PC-3 (cell line): ENCODE results near the gene CORO2B. TPM values are rescaled to one million over a fixed set of nuclear protein-coding genes. Genes with fewer than 3 reads are reported as not detected.

Experiments used
- ATAC-seq: fragments of 200-7000 bp; cut with Tn5 transposase; 2 replicates; pipeline ENCODE4 v1.9.1; 2020; ENCODE audit warnings: mild to moderate bottlenecking, moderate library complexity
- BruUV-seq: library from RNA; stranded (reverse); fragments of 400-500 nt; replicated peaks from 2 replicates; lab custom pipeline; 2021; lab: Mats Ljungman, UMichigan
- CTCF ChIA-PET: fragments of 300-600 bp; sonication (Branson Sonifier 250); formaldehyde crosslinking; loops from one replicate; lab custom pipeline; 2022; ENCODE audit warnings: antibody characterized with exemption; lab: Charles Lee
- POLR2A ChIA-PET: fragments of 300-600 bp; sonication (Branson Sonifier 250); formaldehyde crosslinking; loops from one replicate; lab custom pipeline; 2022; ENCODE audit warnings: antibody characterized with exemption; ENCODE audit not compliant: unreplicated experiment; lab: Charles Lee
- DNase-seq: peaks from one replicate; pipeline ENCODE4 v3.0.0-alpha.2; 2015
- H2AFZ ChIP-seq: fragments of 300-600 bp; sonication (generic); 2 replicates; pipeline ENCODE4 v1.6.0; 2016; ENCODE audit warnings: antibody characterized with exemption, low read length
- H3F3A ChIP-seq: fragments of 300-600 bp; sonication (generic); one replicate; pipeline ENCODE4 v1.6.0; 2017; ENCODE audit warnings: antibody characterized with exemption, low read length, control low read depth, mild to moderate bottlenecking; ENCODE audit not compliant: unreplicated experiment
- H3K27ac ChIP-seq: fragments of 300-600 bp; sonication (generic); 2 replicates; pipeline ENCODE4 v1.5.1; 2016; ENCODE audit warnings: mild to moderate bottlenecking, low read length
- H3K27me3 ChIP-seq: fragments of 300-600 bp; sonication (generic); 2 replicates; pipeline ENCODE4 v1.6.1; 2016; ENCODE audit warnings: low read length, mixed read lengths
- H3K36me3 ChIP-seq: fragments of 300-600 bp; sonication (generic); 2 replicates; pipeline ENCODE4 v1.6.1; 2016; ENCODE audit warnings: low read depth, mixed run types, low read length, mixed read lengths
- H3K4me1 ChIP-seq: fragments of 300-600 bp; sonication (generic); 2 replicates; pipeline ENCODE4 v1.5.1; 2016; ENCODE audit warnings: low read length; ENCODE audit not compliant: insufficient read depth
- H3K4me2 ChIP-seq: fragments of 300-600 bp; sonication (generic); 2 replicates; pipeline ENCODE4 v1.6.0; 2016; ENCODE audit warnings: low read length
- H3K4me3 ChIP-seq: fragments of 300-600 bp; sonication (generic); 2 replicates; pipeline ENCODE4 v1.5.1; 2016; ENCODE audit warnings: mild to moderate bottlenecking, low read length, mixed read lengths
- H3K79me2 ChIP-seq: fragments of 300-600 bp; sonication (generic); 2 replicates; pipeline ENCODE4 v1.6.1; 2017; ENCODE audit warnings: low read length, mixed read lengths
- H3K9ac ChIP-seq: fragments of 300-600 bp; sonication (generic); 2 replicates; pipeline ENCODE4 v1.6.0; 2016; ENCODE audit warnings: mild to moderate bottlenecking, low read length
- H3K9me2 ChIP-seq: fragments of 300-600 bp; sonication (generic); replicated peaks from 2 replicates; pipeline ENCODE4 v1.6.1; 2016; ENCODE audit warnings: mixed run types, low read length, mixed read lengths
- H3K9me3 ChIP-seq: fragments of 300-600 bp; sonication (generic); 2 replicates; pipeline ENCODE4 v1.6.1; 2016; ENCODE audit warnings: low read length, mixed read lengths
- H4K20me1 ChIP-seq: fragments of 300-600 bp; sonication (generic); 2 replicates; pipeline ENCODE4 v1.6.1; 2016; ENCODE audit warnings: low read length, mixed read lengths
- EZH2 ChIP-seq: fragments of 300-600 bp; sonication (generic); IDR thresholded peaks from one replicate; pipeline ENCODE4 v1.6.1; 2017; ENCODE audit warnings: antibody characterized with exemption, mild to moderate bottlenecking, low read length; ENCODE audit not compliant: unreplicated experiment
- EZH2phosphoT487 ChIP-seq: fragments of 300-600 bp; sonication (generic); IDR thresholded peaks from 2 replicates; pipeline ENCODE4 v1.6.1; 2018; ENCODE audit warnings: mild to moderate bottlenecking, antibody characterized with exemption, low read length, borderline replicate concordance
- intact Hi-C: fragments of 100-400 bp; cut with micrococcal nuclease; formaldehyde crosslinking; loops from 2 replicates; pipeline ENCODE4 v1.9.0; 2023
- total RNA-seq: library from RNA; depleted of rRNA; stranded (reverse); fragments of >200 nt; gene quantifications from 2 replicates; pipeline ENCODE4 v1.2.3, GENCODE V29; 2014
- TF ChIP-seq, protein P1 (sequence below): fragments of 300-600 bp; sonication (generic); conservative IDR thresholded peaks from 2 replicates; pipeline ENCODE4 v1.5.1; 2017; ENCODE audit warnings: antibody characterized with exemption, low read depth, mild to moderate bottlenecking, low read length

Gene CORO2B
- total RNA-seq, 1 experiment from 2014 or later, result 0.66 TPM

DNA sequence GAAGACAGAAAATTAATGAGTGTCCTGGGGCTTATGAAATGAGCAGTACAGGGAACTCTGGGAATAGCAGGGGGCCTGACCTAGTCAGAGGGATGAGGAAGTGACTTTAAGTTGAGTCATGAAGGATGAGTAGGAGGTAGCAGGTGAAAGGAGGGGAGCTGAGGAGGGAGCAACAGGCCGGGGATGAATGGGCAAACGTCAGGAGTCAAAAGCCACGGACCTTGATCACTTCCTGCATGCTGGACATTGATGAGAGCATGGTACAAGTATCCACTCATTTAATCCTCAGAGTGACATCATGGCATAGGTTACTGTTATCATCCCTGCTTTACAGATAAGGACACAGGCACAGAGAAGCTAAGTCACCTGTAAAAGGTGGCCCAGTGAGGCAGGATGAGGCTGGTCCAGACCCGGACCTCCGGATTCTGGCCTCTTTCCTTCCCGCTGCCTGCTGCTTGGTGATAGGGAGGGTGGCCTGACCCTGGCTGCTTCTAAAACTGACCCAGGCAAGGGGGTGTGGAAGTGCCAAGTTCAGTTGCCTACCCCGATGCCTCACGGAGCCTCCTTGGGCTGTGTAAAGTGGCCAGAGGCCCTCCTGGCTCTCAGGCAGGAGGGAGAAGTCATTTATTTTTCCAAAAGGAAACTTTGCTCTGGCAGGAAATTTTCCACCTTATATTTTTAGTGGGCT is 7.6 kb downstream of the CORO2B start:
- POLR2A ChIA-PET, result no interaction called here
- no peak for TF ChIP-seq EZH2
- TF ChIP-seq, protein P1, sequence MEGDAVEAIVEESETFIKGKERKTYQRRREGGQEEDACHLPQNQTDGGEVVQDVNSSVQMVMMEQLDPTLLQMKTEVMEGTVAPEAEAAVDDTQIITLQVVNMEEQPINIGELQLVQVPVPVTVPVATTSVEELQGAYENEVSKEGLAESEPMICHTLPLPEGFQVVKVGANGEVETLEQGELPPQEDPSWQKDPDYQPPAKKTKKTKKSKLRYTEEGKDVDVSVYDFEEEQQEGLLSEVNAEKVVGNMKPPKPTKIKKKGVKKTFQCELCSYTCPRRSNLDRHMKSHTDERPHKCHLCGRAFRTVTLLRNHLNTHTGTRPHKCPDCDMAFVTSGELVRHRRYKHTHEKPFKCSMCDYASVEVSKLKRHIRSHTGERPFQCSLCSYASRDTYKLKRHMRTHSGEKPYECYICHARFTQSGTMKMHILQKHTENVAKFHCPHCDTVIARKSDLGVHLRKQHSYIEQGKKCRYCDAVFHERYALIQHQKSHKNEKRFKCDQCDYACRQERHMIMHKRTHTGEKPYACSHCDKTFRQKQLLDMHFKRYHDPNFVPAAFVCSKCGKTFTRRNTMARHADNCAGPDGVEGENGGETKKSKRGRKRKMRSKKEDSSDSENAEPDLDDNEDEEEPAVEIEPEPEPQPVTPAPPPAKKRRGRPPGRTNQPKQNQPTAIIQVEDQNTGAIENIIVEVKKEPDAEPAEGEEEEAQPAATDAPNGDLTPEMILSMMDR, result no peak
- no peak for TF ChIP-seq EZH2phosphoT487
- H3K4me3 ChIP-seq, result no peak overlapping the region

DNA sequence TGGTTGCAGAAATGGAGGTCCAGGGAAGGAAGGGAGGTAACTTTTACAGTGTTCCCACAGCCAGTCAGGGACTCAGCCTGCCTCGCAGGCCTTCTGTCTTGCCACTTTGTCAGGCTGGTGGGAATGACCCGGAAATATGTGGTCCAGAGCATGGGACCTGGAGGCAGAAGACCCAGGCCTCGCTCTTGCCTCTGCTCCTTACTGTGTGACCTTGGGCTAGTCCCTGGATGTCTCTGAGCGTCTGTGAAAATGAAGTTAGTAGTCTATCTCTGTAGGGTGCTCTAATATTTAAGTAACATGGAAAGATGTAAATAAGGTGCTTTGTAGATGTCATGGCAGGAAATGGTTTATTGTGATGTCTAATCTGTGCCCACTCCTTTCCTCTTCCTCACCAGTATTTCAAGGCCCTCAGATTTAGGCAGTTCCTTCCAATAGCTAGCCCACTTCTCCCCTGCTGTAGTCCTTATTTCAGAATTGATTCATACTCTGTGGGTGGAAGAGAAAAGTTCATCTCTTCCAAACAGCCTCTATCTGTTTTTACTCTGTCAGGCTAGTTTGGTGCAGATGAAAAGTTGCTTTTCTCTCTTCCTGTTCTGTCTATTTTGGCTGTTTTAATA is 9.1 kb downstream of the CORO2B start:
- no peak for DNase-seq
- Histone ChIP-seq H3K4me1 (peaks cover 18% of the 10 kb centered on the region), H3K27ac (no peak overlapping the region), H3K4me3 (no peak overlapping the region), H3K27me3 (no peaks in the 10 kb centered on the region), H4K20me1 (no peaks in the 10 kb centered on the region), H3K4me2 (no peak overlapping the region), H3K9ac (no peak overlapping the region), H2AFZ (no peak overlapping the region), H3F3A (no peaks in the 10 kb centered on the region), H3K9me2 (no peaks in the 10 kb centered on the region), H3K79me2 (no peaks in the 10 kb centered on the region), H3K9me3 (no peaks in the 10 kb centered on the region), H3K36me3 (no peaks in the 10 kb centered on the region)
- intact Hi-C loops, result no loop called here
- no TSS peak for BruUV-seq
- ChIA-PET POLR2A (no interaction called here), CTCF (no interaction called here)
- no peak for TF ChIP-seq EZH2
- TF ChIP-seq, protein P1, result no peak
- no peak for TF ChIP-seq EZH2phosphoT487
- no peak for ATAC-seq

More for the DNA sequence above, 7.6 kb downstream of the CORO2B start:
- H3K27me3 ChIP-seq, result no peaks in the 10 kb centered on the region
- H3K4me2 ChIP-seq, result no peak overlapping the region
- CTCF ChIA-PET, result no interaction called here
- BruUV-seq, result no TSS peak
- no peaks in the 10 kb centered on the region for H3K9me2 ChIP-seq
- intact Hi-C loops, result no loop called here
- DNase-seq (peak; percentile 90), ATAC-seq (peak; percentile 99)
- H3K79me2 ChIP-seq, result no peaks in the 10 kb centered on the region
- H4K20me1 ChIP-seq, result no peaks in the 10 kb centered on the region
- no peak overlapping the region for H2AFZ ChIP-seq
- no peaks in the 10 kb centered on the region for H3F3A ChIP-seq
- H3K9me3 ChIP-seq, result no peaks in the 10 kb centered on the region
- H3K36me3 ChIP-seq, result no peaks in the 10 kb centered on the region
- peaks cover 18% of the 10 kb centered on the region for H3K4me1 ChIP-seq
- no peak overlapping the region for H3K9ac ChIP-seq
- peak overlapping the region; percentile 36 for H3K27ac ChIP-seq

DNA sequence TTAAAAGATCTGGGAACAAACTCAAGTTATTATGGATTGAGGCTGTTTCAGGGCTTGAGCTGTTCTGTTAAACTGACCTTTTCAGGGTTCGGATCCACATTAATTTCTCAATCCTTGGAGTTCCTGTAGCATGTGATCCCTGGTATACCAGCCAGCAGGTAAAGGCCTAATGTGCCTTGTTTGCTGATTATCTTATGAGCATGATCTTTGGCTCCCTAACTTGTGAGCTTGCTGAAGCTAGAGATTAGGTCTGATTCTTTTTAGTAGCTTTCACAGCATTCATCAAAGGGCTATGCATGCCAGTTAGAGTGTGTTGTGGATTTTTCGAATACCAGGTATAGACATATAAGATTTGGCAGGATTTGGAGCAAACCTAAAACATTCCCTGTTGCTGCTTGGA is 10.3 kb downstream of the CORO2B start:
- POLR2A ChIA-PET, result no interaction called here
- Histone ChIP-seq H3K4me2 (no peak overlapping the region), H3K4me1 (peaks cover 18% of the 10 kb centered on the region), H3F3A (no peaks in the 10 kb centered on the region), H3K4me3 (no peak overlapping the region), H3K27me3 (no peaks in the 10 kb centered on the region), H2AFZ (no peak overlapping the region), H3K9me2 (no peaks in the 10 kb centered on the region), H3K79me2 (no peaks in the 10 kb centered on the region), H3K36me3 (no peaks in the 10 kb centered on the region), H3K9ac (no peak overlapping the region), H3K9me3 (no peaks in the 10 kb centered on the region), H4K20me1 (no peaks in the 10 kb centered on the region), H3K27ac (no peak overlapping the region)
- no TSS peak for BruUV-seq
- TF ChIP-seq EZH2phosphoT487 (no peak), EZH2 (no peak)
- TF ChIP-seq, protein P1, result no peak
- ATAC-seq (no peak), DNase-seq (no peak)
- intact Hi-C loops, result no loop called here
- CTCF ChIA-PET, result no interaction called here
